GM12878 (cell line): Measurements from ENCODE around the gene RGS6. TPM values are rescaled to one million over a fixed set of nuclear protein-coding genes. Genes with fewer than 3 reads are reported as not detected.

Experiments used
- BCLAF1 ChIP-seq: fragments of 450-650 bp; IDR thresholded peaks from 2 replicates; pipeline ENCODE4 v1.6.1; 2017; ENCODE audit warnings: antibody characterized with exemption, mild to moderate bottlenecking, moderate library complexity
- IRF3 ChIP-seq: fragments of 450-650 bp; IDR thresholded peaks from 2 replicates; pipeline ENCODE4 v1.6.1; 2014; ENCODE audit warnings: mild to moderate bottlenecking
- IRF5 ChIP-seq: fragments of 450-650 bp; IDR thresholded peaks from 2 replicates; pipeline ENCODE4 v1.6.1; 2017; ENCODE audit warnings: borderline replicate concordance
- ZBTB40 ChIP-seq: fragments of 450-650 bp; IDR thresholded peaks from 2 replicates; pipeline ENCODE4 v1.6.1; 2016; ENCODE audit warnings: mild to moderate bottlenecking, moderate library complexity, borderline replicate concordance
- polyA plus RNA-seq, 11 experiments: library from polyadenylated mRNA; depleted of rRNA in 4 of 11; unstranded in 6 of 11; stranded (reverse) in 5 of 11; fragments of >200 nt; fragmentation: Nextera tagmentation in 4 of 11; fragmentation: Illumina TruSeq in 1 of 11; extraction: Ambion mirVana in 4 of 11; extraction: Trizol in 1 of 11; gene quantifications; 1 replicate in 1 of 11; 2 replicates in 10 of 11; pipeline versions ENCODE4 v1.2.1 to v1.2.3, GENCODE V29; 2011 to 2016; ENCODE audit warnings: inconsistent platforms in 2 of 11, missing spikeins in 2 of 11, low read depth in 1 of 11
- total RNA-seq, 4 experiments: library from RNA; depleted of rRNA in 3 of 4; stranded (reverse); fragments of >200 nt in 3 of 4; fragmentation: Illumina TruSeq in 1 of 4; extraction: Trizol in 1 of 4; gene quantifications; 2 replicates each; pipeline versions ENCODE4 v1.2.1 to v1.2.3, GENCODE V29; 2013 to 2021

Gene RGS6
- total and polyA plus RNA-seq, 10 of the 15 experiments (the other 5 are each of a cell fraction or from before 2014, with no cell fraction given): 3.9 to 18.1 (median 12.4) TPM

- TF ChIP-seq IRF3 (no peak), IRF5 (no peak), ZBTB40 (no peak), BCLAF1 (no peak)
Measured at GRCh38 chr14:71964716-71965115, 32.5 kb downstream of the RGS6 start (continued).
